Activated T-cell treated with anti-CD3 and anti-CD28 coated beads for 48 hours (primary cell): ENCODE data around the gene ESPNL.

Experiments
- DNase-seq: peaks from one replicate; pipeline ENCODE4 v3.0.0-alpha.2; 2020; ENCODE audit warnings: low read depth

Gene ESPNL

DNA sequence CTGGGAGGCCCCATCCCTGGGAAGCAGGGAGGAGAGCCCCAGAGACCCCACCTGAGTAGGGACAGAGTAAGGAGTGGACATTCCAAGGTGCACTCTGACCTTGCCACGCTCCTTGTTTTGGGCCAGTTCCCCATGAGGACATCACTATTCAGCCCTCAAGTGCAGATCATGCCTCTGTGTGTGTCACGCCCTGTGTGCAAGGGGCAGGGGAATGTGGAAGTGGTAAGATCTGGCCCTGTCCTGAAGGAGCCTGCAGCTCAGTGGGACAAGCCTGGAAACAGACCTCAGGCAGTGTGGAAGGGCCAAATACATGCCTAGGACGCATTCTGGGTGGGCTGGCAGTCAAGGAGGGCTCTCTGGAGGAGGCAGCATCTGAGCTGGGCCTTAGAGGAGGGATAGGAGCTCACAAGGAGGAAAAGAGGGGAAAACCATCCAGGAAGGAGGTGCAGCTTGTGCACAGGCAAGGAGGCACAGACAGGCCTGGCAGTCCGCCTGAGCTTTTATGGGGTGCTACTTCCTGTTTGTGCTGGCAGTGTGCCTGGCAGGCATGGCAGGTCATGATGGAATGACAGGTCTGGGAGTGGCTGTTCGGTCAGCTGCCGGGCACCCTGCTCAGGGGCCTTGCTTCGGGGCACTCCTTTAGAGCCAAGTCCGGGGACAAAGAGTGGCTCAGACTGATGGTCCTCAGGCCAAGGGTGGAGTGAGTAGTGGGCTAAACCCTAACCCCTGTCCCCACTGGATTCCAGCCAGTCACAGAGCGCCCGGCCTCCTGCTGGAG lies 41.6 kb downstream of the ESPNL start:
- no peak for DNase-seq

DNA sequence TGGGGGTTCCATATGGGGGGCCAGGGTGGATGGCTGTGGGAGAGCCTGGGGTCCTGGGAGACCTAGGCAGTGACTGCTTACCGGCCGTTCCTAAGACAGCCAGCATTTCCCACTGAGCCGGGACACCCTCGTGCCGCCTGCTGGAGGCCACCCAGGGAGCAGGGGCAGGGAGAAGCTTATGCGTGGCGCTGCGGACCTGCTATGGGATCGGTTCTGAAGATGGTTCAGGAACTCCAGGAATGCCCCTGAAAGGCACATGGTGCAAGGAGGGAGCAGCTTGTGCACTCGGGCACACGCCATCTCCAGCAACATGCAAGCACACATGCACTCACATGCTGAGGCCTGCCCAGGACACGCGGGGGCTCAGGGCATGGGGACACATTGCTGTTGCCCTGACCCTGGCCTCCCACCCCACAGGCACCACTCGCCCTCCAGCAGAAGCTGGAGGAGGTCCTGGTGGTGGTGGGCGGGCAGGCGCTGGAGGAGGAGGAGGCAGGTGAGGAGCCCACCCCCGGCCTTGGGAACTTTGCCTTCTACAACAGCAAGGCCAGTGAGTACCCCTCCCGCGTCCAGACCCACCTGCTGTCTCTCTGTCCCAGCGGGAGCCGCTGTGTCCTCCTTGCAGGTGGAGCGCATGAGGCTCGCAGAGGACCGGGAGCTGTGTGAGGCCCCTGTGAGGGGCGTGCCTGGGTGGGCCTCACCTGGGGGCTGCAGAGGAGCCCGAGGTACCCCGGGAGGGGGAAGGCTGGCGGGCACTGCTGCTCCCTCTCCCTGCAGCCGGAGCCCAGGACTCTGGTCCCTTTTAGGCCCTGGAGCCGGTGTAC lies 42.5 kb downstream of the ESPNL start:
- no peak for DNase-seq

DNA sequence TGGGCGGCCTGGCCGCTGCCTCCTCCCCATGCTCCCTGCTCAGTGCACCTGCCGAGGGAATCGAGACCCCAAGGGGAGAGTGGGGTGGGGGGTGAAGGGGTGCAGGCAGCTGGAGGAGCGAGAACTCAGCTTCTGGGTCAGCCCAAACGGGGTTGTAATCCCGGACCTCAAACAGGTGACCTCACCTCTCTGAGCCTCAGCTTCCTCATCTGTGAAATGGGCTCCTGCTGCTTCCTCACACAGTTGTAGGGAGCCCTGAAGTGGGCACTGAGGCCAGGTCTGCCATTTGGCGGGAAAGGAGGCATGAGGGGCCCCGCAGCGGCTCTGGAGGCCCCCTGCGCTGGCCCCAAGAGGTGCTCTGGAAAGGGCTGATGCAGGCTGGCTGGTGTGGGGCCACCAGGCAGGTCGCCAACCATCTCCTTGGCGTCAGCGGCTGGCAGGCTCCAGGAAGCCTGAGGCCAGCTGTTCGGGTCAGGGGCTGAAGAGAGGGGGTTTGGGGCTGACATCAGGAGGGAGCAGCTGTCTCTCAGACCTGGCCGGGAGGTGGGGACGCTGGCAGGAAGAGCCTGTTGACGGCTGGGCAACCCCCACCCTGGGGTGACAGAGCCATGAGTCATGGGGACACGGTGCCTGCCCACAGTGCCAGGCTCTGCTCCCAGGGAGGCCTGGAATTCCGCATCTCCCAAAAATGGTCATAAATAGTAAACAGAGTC lies 43.3 kb downstream of the ESPNL start:
- DNase-seq, result peak; percentile 17

GRCh38 chr2:238144262-238144661 lies 44.1 kb downstream of the ESPNL start:
- no peak for DNase-seq

- no peak for DNase-seq
Observed at GRCh38 chr2:238145046-238145445, 44.9 kb downstream of the ESPNL start.

DNA sequence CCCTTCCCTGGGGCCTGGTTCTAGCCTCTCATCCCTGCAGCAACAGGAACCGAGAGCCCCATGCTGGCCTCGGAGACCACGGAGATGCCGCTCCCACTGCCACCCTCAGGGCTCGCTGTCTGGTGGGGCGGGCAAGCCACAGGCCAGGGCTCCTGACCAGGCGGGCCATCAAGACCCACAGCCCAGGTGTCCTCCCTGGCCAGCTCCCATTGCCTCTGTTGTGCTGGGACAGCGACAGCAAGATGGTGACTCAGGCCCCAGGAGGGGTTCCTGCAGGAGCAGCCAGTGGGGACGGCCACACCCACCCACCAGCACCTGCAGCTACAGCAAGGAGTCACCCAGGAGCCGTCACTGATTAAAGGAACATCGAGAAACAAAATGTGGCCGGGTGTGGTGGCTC lies 45.7 kb downstream of the ESPNL start:
- no peak for DNase-seq

GRCh38 chr2:238146884-238147544 lies 46.9 kb downstream of the ESPNL start:
- no peak for DNase-seq

- no peak for DNase-seq
Observed at GRCh38 chr2:238148981-238149380, 48.8 kb downstream of the ESPNL start.

- no peak for DNase-seq
Observed at GRCh38 chr2:238149841-238150572, 49.9 kb downstream of the ESPNL start.

- DNase-seq, result no peak
Observed at GRCh38 chr2:238150686-238151085, 50.5 kb downstream of the ESPNL start.

DNA sequence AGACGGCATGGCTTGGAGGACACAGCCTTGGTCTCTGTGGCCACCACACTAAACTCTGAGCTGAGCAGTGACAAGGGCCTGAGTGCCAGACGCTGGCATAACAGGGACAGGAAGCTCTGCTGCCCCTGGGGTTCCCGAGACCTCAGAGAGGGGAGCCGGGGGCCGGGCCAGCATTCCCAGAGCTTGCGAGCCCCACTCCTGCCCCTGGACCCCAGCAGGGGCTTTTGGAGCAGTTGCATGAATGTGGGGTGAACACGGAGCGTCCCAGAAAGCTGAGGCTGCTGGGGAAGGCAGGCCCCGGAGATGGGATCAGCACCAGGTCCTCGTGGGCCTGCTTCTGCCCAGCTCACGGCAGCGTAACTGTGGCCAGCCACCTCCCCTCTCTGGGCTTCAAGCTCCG lies 51.1 kb downstream of the ESPNL start:
- DNase-seq, result no peak

DNA sequence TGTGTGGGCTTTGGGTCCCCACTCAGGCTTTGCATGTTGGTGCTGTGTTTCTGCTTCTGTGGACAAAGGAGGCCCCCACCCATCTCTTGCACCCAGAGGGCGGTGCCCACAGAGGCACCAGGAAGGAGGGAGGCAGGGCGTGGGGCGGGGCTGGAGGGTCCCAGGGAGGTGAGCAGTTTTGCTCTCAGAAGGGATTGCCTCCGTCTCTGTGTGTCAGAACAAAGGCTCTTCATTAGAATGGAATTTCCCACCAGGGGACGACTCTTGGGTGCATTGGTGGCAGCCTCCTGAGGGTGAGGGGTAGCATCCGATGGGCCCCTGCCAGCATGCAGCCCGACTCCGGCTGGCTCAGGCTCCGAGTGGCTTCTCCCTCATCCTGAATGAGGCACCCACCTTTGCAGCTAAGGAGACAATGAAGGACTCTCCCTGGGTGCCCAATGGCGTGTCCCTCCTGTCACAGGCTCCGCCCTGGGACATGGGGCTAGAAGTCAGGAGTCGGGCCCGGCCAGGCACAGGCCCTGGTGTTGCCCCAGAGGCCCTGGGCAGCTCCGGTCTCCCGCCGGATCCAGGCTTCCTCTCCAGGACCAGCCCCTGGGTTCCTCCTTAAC lies 51.6 kb downstream of the ESPNL start:
- DNase-seq, result no peak

GRCh38 chr2:238152771-238153688 lies 52.9 kb downstream of the ESPNL start:
- DNase-seq, result no peak

- no peak for DNase-seq
Observed at GRCh38 chr2:238154570-238154969, 54.4 kb downstream of the ESPNL start.

DNA sequence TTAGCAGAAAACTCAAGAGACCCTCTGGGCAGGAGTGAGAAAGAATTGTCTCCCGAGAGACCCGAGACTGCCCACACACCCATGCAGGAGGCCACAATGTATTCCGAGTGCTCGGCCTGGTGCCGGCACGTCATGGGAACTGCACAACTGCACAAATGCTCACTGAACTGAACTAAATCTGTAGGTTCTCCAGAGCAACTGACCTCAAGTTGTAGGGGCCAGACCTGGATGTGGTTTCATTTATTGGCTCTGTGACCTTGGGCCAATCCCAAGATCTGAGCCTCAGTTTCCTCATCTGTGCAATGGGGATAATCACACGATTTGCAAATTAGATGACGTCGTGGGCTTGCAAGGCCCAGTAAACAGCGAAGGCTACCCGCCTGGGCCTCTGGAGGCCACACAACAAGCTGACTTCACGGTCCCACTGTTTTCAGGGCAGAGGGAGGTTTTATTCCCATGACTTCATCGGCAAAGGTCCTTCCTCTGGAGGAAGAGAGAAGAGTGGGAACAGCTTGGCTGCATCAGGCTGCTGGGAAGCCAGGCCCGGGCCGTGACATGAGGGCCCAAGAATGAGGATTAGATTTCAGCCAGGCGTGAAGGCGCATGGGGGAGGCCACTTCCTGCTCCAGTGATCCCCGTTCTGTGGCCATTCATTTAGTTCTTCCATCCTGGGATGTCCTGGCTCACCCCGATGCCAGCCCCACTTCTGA lies 55.1 kb downstream of the ESPNL start:
- no peak for DNase-seq

GRCh38 chr2:238155761-238156694 lies 55.9 kb downstream of the ESPNL start:
- DNase-seq, result no peak

DNA sequence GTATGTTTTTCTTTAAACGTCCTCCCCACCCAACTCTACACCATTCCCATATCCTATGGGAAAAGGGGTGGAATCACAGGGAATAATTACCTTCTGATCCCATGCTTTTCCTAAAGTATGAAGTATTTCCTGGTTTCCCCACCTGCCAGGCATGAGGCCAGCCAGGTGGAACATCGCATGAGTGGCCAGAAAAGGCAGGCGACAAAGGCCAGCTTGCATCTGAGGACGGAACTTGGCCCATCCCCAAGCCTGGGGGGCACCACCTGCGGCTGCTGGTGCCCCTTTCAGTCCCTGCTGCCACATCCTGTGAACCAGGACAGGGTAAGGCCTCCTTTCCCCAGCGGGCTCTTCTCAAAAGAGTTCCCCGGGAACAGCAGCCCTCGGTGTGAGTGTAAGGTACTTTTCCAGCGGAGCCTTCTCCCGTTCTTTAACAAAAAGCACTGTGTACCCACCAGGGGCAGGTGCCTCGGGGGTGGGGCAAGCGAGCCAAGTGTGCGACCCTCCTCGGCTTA lies 57.4 kb downstream of the ESPNL start:
- DNase-seq, result no peak

DNA sequence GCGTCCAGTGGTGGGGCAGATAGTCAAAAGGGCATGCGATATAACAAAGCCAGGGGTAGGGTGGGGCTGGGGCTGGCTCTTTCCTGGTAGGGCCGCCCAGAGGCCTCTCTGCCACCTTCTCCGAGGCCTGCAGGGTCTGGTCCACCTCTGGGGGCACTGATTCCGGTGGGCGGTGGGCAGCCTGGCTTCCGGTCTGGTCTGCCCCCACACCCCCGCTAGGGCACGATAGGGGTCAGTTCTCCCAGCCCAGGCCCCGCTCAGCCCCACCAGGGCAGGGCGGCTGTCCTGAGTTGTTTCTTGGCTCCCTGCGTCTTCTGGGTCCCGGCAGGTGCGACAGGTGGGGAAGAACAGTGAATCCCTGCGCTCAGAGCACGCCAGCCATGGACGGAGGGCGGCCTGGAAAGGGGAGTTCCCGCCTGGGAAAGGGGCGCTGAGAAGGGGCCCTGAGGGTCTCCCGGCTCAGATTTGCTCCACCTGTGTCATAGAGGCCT lies 57.9 kb downstream of the ESPNL start:
- no peak for DNase-seq
